NCI-H1417 (cell line): ENCODE results near the gene CHD8.

ENCODE experiments used
- DNase-seq, 3 experiments: peaks; one replicate each; lab custom pipeline; 2025; lab: John Stamatoyannopoulos, UW

The CHD8 gene

DNA sequence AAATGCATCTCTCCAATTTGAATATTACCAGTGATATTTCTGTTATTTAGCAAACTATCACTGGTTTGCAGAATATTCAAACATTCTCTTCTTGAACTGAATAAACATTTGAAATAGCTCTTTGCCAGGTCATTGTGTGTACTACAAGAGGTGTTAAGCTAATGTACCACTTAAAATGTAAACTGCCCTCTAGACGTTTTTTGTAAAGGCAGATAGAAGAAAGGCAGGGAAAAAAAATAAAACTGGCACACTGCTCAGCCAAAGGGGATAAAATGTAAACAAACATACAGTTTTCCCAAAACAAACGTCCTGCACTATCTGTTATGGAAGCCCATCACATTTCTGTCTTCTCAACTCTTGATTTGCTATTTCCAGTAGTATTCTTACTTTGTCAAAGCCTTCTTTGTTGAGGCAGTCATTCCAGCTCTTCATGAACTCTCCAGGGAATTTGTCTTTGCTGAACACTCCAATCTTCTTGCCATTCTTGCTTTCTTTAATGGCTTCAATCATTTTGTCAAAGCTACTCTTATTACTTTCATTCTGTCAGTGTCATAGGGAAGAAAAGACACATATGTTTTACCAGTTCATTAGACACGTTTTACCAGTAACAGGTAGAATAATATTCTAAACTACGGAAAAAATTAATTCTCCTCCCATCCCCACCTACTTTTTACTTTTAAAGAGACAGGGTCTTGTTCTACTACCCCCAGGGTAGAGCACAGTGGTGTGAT is 85.8 kb downstream of the CHD8 start:
- no peak for DNase-seq

DNA sequence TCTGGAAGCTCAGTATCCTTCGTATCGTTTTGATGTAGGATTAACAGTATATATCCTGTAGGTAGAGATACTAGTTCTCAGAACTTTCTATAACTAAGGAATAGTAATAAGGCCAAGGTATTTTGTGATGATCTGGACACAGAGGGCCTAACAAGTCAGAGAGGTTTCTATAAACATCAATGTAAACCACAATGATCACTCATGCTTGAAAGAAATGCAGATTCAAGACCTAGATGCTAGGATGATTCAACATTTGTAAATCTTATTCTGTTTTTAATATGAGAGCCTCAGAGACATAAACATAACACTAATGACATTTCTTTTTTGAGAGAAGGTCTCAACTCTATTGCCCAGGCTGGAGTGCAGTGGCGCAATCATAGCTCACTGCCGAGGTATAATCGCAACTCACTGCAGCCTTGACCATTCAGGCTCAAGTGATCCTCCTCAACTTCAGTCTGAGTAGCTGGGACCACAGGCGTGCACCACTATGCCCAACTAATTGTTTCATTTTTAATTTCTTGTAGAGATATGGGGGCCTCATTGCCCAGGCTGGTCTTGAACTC is 88.3 kb downstream of the CHD8 start:
- no peak for DNase-seq

DNA sequence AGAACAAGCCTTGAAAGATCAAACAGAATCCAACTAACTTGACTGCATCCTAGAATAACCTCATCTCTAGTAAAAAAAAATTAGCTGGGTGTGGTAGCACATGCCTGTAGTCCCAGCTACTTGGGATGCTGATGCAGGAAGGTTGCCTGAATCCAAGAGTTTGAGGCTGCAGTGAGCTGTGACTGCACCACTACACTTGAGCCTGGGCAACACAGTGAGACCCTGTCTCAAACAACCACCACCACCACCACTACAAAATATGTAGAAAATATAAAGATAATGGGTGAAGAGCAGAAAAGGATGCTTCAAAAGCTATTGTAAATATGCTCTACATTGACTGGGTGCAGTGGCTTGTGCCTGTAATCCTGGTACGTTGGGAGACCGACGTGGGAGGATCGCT is 99.4 kb downstream of the CHD8 start:
- no peak for DNase-seq

DNA sequence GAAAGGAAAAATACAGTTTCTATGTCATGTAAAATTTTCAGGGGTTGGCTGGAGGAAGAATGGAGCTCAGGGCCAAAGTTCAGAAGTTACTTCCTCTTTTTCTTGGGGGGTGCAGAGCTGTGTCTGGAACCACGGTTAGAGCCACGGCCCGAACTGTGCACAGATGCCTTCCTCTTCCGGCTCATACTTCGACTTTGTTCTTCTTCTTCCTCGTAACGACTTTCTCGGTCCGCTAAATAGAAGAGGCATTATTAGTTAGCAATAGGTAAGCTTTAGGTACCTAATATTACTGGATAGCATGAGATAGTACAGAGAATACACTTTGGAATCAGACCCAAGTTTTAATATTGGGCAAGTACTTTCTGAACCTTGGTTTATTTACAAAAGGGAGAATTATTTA is 103.3 kb downstream of the CHD8 start:
- no peak for DNase-seq

DNA sequence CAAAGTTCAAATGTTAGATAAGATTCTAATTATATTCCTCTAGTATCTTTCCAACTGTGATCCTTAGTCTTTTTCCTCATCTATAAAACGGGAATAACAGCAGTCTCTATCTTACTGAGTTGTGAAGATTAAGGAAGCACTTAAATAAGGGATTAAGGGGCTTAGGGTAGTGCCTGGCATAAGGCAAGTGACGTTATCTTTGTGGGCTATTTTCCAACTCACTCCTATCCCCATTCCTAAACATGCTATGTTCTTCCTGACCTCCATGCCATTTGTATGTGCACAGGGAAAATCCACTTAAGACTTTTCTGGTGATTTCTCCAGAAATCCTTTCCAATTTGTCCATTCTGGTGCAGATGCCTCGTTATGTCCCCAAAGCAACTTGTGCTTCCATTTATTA is 105.4 kb downstream of the CHD8 start:
- peak in 1 of 3 experiments; percentile 34 for DNase-seq

DNA sequence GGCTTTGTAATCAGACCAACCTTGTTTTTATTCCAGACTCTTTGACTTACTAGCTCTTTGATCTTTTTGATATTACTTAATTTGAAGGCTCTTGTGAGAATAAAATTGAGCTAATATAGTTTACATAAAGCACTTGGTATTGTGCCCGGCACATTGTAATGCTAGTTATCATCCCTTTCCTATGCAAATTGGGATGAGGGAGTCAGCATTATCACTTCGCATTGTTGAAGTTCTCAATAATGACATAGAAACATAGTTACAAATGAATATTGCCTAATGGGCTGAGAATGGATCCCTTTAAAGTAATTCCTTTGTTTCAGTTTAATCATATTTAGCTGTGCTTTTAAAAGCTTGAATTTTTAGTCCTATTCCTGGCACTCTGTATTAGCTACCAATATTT is 108.7 kb downstream of the CHD8 start:
- DNase-seq: no peak

DNA sequence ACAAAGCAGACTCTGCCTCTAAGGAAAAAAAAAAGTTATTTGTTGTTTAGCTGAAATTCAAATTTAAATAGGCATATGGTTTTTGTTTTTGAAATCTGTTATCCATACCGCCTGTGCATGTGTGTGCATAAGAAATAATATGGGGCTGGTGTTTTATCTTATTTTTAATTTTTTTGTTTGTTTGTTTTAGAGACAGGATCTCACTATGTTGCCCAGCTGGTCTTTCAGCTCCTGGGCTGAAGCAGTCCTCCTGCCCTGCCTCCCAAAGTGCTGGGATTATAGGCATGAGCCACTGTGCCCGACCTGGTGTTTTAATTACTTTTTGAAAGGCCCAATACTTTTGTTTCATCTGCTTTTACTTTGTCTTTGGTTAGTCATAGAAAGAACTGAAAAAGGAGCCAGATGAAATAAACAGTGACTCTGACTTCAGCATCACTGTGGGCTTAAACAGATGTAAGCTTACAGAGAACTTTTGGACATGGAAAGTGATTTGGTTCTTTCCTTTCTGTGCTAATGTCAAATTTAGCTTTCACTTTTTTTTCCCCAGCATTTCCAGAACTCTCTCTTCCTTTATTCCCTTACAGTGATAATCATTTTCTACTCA is 109.3 kb downstream of the CHD8 start:
- no peak for DNase-seq

DNA sequence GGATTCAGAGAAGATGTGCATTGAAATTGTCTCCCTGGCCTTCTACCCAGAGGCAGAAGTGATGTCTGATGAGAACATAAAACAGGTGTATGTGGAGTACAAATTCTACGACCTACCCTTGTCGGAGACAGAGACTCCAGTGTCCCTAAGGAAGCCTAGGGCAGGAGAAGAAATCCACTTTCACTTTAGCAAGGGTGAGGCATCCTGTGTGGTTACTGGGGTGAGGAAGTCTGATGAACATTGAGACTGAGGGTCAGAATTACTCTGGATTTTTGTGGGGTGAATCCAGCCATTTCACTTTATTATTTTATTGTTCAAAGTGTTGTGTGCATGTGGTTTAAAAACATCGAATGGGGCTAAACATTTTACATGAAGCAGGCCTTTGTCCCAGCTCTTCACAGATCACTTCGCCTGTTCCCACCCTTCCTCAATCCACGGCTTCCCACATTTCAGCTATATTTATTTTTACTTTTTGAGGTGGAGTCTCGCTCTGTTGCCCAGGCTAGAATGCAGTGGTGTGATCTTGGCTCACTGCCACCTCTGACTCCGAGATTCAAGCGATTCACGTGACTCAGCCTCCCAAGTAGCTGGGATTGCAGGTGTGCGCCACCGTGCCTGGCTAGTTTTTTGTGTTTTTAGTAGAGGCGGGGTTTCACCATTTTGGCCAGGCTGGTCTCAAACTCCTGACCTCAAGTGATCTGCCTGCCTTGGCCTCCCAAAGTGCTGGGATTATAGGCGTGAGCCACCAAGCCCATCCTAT is 112.7 kb downstream of the CHD8 start:
- no peak for DNase-seq
